ENCODE measurements around the gene GCLM.
A peak's percentile ranks its signal among the peaks of the same experiment; 100 is the strongest.

DNA sequence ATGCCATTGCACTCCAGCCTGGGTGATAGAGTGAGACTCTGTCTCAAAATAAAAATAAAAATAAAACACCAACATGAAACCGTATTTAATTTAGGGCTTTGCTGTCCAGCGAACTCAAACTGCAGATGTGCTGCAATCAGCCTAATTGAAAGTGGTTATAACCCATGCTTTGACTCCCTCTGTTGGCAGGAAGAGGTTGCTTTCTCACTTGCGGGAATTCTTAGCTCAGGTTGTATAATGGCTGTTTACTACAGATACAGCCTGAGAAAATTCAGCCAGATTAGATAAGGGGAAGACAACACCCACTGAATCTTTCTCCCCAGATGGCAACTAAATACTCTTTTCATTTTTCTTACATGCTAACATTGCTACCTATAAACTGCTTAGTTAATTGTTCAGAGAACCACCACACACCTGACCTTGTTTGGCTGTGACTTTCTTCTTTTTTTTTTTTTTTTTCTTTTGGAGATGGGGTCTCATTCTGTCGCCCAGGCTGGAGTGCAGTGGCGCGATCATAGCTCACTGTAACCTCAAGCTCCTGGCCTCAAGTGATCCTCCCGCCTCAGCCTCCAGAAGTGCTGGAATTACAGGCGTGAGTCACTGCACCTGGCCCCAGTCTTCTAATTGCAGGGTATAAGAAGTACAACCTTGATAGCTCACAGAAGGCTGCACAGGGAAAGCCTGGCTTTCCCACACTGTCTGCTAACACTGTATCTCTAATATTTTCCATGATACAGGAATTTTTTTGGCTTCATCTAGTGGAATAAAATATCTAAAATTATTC is 64.8 kb downstream of the GCLM start:
- TF ChIP-seq, protein P1, sequence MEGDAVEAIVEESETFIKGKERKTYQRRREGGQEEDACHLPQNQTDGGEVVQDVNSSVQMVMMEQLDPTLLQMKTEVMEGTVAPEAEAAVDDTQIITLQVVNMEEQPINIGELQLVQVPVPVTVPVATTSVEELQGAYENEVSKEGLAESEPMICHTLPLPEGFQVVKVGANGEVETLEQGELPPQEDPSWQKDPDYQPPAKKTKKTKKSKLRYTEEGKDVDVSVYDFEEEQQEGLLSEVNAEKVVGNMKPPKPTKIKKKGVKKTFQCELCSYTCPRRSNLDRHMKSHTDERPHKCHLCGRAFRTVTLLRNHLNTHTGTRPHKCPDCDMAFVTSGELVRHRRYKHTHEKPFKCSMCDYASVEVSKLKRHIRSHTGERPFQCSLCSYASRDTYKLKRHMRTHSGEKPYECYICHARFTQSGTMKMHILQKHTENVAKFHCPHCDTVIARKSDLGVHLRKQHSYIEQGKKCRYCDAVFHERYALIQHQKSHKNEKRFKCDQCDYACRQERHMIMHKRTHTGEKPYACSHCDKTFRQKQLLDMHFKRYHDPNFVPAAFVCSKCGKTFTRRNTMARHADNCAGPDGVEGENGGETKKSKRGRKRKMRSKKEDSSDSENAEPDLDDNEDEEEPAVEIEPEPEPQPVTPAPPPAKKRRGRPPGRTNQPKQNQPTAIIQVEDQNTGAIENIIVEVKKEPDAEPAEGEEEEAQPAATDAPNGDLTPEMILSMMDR (IDR thresholded peaks at IDR 0.05 in 2 of 3, conservative IDR thresholded peaks at IDR 0.05 in 1 of 3; ENCODE audit: insufficient read depth in 2 of 3, low read depth in 1 of 3, low read length in 3 of 3): peak; percentile 75 to 93 (median 78)
- TF ChIP-seq SIX5 (IDR thresholded peaks at IDR 0.05; ENCODE audit: borderline replicate concordance in 1 of 2, insufficient read depth in 1 of 2, low read depth in 1 of 2, low read length in 2 of 2) (no peak), JUN (IDR thresholded peaks at IDR 0.05; ENCODE audit: borderline replicate concordance, low read depth, low read length) (no peak), JUN (CRISPR knock-in tag; IDR thresholded peaks at IDR 0.05; ENCODE audit: borderline replicate concordance) (no peak)

All from K562 (cell line).